BJ (cell line): Measurements from ENCODE around the gene CDH11. TPM values are rescaled to one million over a fixed set of nuclear protein-coding genes. Genes with fewer than 3 reads are reported as not detected.

Experiments used
- CTCF ChIA-PET: fragments of 350-600 bp; formaldehyde crosslinking; extraction: SDS; loops from one replicate; lab custom pipeline; 2021; ENCODE audit warnings: antibody characterized with exemption, inconsistent platforms; lab: Yijun Ruan, JAX
- POLR2A ChIA-PET: fragments of 300-600 bp; sonication (Branson Sonifier 250); formaldehyde crosslinking; extraction: SDS; loops from one replicate; lab custom pipeline; 2021; ENCODE audit warnings: antibody characterized with exemption; lab: Charles Lee
- DNase-seq: peaks from one replicate; pipeline ENCODE4 v3.0.0-alpha.2; 2011; ENCODE audit warnings: low read depth
- H3K27me3 ChIP-seq: 2 replicates; pipeline ENCODE4 v1.6.0; 2011; ENCODE audit warnings: low read length; ENCODE audit not compliant: control insufficient read depth, insufficient read depth
- H3K36me3 ChIP-seq: 2 replicates; pipeline ENCODE4 v1.5.1; 2011; ENCODE audit warnings: low read length; ENCODE audit not compliant: control insufficient read depth, insufficient read depth
- H3K4me3 ChIP-seq: 2 replicates; pipeline ENCODE4 v1.5.1; 2011; ENCODE audit warnings: low read depth, mild to moderate bottlenecking, control low read depth, low read length
- polyA plus RNA-seq: library from polyadenylated mRNA; depleted of rRNA; stranded (reverse); fragments of >200 nt; gene quantifications from 2 replicates; pipeline ENCODE4 v1.2.3, GENCODE V29; 2011
- TF ChIP-seq, protein P1 (sequence below): IDR thresholded peaks from 2 replicates; pipeline ENCODE4 v1.5.1; 2011; ENCODE audit warnings: low read depth, mild to moderate bottlenecking, control low read depth, inconsistent platforms, low read length, moderate library complexity; ENCODE audit not compliant: insufficient read depth

Gene CDH11
- polyA plus RNA-seq, 1 experiment: 589 TPM

DNA sequence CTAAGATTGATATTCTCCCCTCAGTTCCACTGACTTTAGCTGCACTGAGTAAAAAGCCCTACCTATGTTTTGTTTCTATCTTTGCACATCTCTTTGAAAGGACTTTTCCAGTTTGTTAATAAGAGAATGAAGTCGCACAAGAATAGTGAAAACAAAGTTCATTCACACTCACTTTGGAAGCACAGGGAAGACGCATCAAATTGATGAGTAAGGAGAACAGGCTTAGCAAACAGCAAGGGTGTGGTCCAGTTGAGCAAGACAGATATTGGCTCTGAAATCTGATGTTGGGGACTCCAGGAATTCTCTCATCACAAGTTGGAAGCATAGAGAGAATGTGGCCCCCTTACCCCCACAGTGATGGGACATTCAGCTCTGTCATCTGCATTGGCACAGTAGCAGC, 221.3 kb downstream of the CDH11 start:
- Histone ChIP-seq H3K27me3 (0 out of 2 replicates have a peak, but pooled peaks cover 2% of the 10 kb centered on the region), H3K4me3 (no peak overlapping the region), H3K36me3 (no peaks in the 10 kb centered on the region)
- DNase-seq: no peak
- POLR2A ChIA-PET: no interaction called here
- TF ChIP-seq, protein P1, sequence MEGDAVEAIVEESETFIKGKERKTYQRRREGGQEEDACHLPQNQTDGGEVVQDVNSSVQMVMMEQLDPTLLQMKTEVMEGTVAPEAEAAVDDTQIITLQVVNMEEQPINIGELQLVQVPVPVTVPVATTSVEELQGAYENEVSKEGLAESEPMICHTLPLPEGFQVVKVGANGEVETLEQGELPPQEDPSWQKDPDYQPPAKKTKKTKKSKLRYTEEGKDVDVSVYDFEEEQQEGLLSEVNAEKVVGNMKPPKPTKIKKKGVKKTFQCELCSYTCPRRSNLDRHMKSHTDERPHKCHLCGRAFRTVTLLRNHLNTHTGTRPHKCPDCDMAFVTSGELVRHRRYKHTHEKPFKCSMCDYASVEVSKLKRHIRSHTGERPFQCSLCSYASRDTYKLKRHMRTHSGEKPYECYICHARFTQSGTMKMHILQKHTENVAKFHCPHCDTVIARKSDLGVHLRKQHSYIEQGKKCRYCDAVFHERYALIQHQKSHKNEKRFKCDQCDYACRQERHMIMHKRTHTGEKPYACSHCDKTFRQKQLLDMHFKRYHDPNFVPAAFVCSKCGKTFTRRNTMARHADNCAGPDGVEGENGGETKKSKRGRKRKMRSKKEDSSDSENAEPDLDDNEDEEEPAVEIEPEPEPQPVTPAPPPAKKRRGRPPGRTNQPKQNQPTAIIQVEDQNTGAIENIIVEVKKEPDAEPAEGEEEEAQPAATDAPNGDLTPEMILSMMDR: no peak
- CTCF ChIA-PET: interaction anchor here (1.2 kb wide), 1 partner anchor 10 kb away, joined by 7 read pairs; no protein-coding TSS in a partner anchor

DNA sequence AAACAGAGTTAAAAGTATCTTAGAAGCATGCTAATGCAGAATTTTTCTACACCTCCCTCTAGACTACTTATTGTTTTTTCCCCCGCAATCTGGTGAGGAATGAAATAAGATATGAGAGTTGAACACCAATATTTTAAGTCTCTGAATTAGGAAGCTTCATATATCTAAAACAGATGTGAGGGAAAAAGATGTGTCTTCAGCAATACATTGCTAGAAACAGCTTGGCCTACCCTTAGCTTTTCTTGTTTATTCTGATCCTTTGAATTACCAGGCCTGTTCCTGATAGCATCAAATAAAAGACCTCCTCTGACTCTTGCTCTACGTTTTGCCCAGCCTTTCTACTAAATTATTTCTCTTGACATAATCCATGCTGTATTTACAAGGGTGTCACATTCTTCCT, 221.8 kb downstream of the CDH11 start:
- Histone ChIP-seq H3K27me3 (0 out of 2 replicates have a peak, but pooled peaks cover 2% of the 10 kb centered on the region), H3K36me3 (no peaks in the 10 kb centered on the region), H3K4me3 (no peak overlapping the region)
- POLR2A ChIA-PET: no interaction called here
- no peak for DNase-seq
- TF ChIP-seq, protein P1: no peak
- CTCF ChIA-PET: interaction anchor here (1.2 kb wide), 1 partner anchor 11 kb away, joined by 7 read pairs; no protein-coding TSS in a partner anchor

DNA sequence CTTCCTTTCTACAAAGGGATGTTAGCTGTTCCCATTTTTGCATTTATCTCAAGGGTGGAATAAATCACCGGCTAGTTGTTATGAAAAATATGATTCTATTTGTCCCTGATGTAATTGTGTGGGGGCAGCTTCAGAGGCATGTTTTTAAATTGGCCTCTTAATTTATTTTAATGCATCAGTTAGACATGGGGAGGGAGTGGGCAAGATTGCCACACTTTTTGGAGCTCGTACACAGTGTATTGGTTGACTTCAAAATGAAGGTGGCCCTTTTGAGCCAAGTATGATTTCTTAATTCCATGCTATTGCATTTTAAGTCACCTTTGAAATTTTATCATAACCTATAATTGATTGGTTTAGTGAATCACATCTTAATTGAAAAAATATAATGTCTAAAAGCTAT, 223.7 kb downstream of the CDH11 start:
- no peaks in the 10 kb centered on the region for H3K36me3 ChIP-seq
- 0 out of 2 replicates have a peak, but pooled peaks cover 2% of the 10 kb centered on the region for H3K27me3 ChIP-seq
- ChIA-PET POLR2A (no interaction called here), CTCF (no interaction called here)
- no peak overlapping the region for H3K4me3 ChIP-seq
- DNase-seq: no peak
- TF ChIP-seq, protein P1: no peak
